ENCODE results near the gene ZNF611. TPM values are rescaled to one million over a fixed set of nuclear protein-coding genes. Genes with fewer than 3 reads are reported as not detected.
"Not testable (repeated sequence)": the region's sequence is repeated elsewhere in the genome, so short reads cannot be mapped to it uniquely, and the experiment has no call there.

Gene ZNF611
- total RNA-seq, 1 donor from 2014 or later = 7.0 TPM

GRCh38 chr19:52716522-52716921 lies 18.3 kb downstream of the ZNF611 start:
- Histone ChIP-seq H3K27ac (replicated peaks) (no peak overlapping the region), H3K4me1 (peaks cover 4% of the 10 kb centered on the region), H3K9me3 (replicated peaks) (no peaks in the 10 kb centered on the region), H3K27me3 (ENCODE audit: low read depth) (no peaks in the 10 kb centered on the region), H3K36me3 (peaks cover 30% of the 10 kb centered on the region), H3K4me3 (no peak overlapping the region)
- DNase-seq = no peak
- intact Hi-C loops (cut with micrococcal nuclease) = no loop called here
- TF ChIP-seq CTCF (IDR thresholded peaks at IDR 0.05; ENCODE audit: borderline replicate concordance) = no peak

GRCh38 chr19:52715902-52716301 lies 18.9 kb downstream of the ZNF611 start:
- H3K4me3 ChIP-seq; intact Hi-C loops (cut with micrococcal nuclease); H3K27ac ChIP-seq (replicated peaks); H3K9me3 ChIP-seq (replicated peaks); H3K27me3 ChIP-seq (ENCODE audit: low read depth); H3K4me1 ChIP-seq; DNase-seq: not testable (repeated sequence)
- peaks cover 36% of the 10 kb centered on the region for H3K36me3 ChIP-seq

- H3K9me3 ChIP-seq (replicated peaks); DNase-seq; intact Hi-C loops (cut with micrococcal nuclease); H3K27ac ChIP-seq (replicated peaks); H3K27me3 ChIP-seq (ENCODE audit: low read depth); H3K4me3 ChIP-seq; H3K4me1 ChIP-seq: not testable (repeated sequence)
- H3K36me3 ChIP-seq = peaks cover 42% of the 10 kb centered on the region
Measured at GRCh38 chr19:52715330-52715729, 19.5 kb downstream of the ZNF611 start.

GRCh38 chr19:52713051-52713450 lies 21.8 kb downstream of the ZNF611 start:
- peaks cover 64% of the 10 kb centered on the region for H3K36me3 ChIP-seq
- H3K27ac ChIP-seq (replicated peaks); H3K9me3 ChIP-seq (replicated peaks); intact Hi-C loops (cut with micrococcal nuclease); H3K4me1 ChIP-seq; H3K27me3 ChIP-seq (ENCODE audit: low read depth); H3K4me3 ChIP-seq; DNase-seq: not testable (repeated sequence)

- Histone ChIP-seq H3K9me3 (replicated peaks) (peaks cover 14% of the 10 kb centered on the region), H3K36me3 (peaks cover 78% of the 10 kb centered on the region)
- H3K4me1 ChIP-seq; DNase-seq; H3K27ac ChIP-seq (replicated peaks); H3K27me3 ChIP-seq (ENCODE audit: low read depth); H3K4me3 ChIP-seq; intact Hi-C loops (cut with micrococcal nuclease): not testable (repeated sequence)
Measured at GRCh38 chr19:52711661-52712060, 23.2 kb downstream of the ZNF611 start.

GRCh38 chr19:52710538-52710937 lies 24.3 kb downstream of the ZNF611 start:
- no peak overlapping the region for H3K4me3 ChIP-seq
- intact Hi-C loops (cut with micrococcal nuclease) = no loop called here
- no peak overlapping the region for H3K27ac ChIP-seq (replicated peaks)
- H3K36me3 ChIP-seq = peaks cover 89% of the 10 kb centered on the region
- peaks cover 26% of the 10 kb centered on the region for H3K9me3 ChIP-seq (replicated peaks)
- DNase-seq = no peak
- H3K4me1 ChIP-seq = peaks cover 4% of the 10 kb centered on the region
- TF ChIP-seq CTCF (IDR thresholded peaks at IDR 0.05; ENCODE audit: borderline replicate concordance) = no peak
- no peaks in the 10 kb centered on the region for H3K27me3 ChIP-seq (ENCODE audit: low read depth)

- DNase-seq; intact Hi-C loops (cut with micrococcal nuclease); H3K4me1 ChIP-seq; H3K27me3 ChIP-seq (ENCODE audit: low read depth); H3K4me3 ChIP-seq; H3K27ac ChIP-seq (replicated peaks): not testable (repeated sequence)
- Histone ChIP-seq H3K9me3 (replicated peaks) (peaks cover 46% of the 10 kb centered on the region), H3K36me3 (peaks cover 70% of the 10 kb centered on the region)
Measured at GRCh38 chr19:52705615-52706014, 29.2 kb downstream of the ZNF611 start.

GRCh38 chr19:52703917-52704316 lies 30.9 kb downstream of the ZNF611 start:
- H3K27ac ChIP-seq (replicated peaks) = no peak overlapping the region
- no peaks in the 10 kb centered on the region for H3K4me1 ChIP-seq
- H3K27me3 ChIP-seq (ENCODE audit: low read depth) = no peaks in the 10 kb centered on the region
- intact Hi-C loops (cut with micrococcal nuclease) = no loop called here
- DNase-seq = no peak
- H3K4me3 ChIP-seq = no peak overlapping the region
- no peak for TF ChIP-seq CTCF (IDR thresholded peaks at IDR 0.05; ENCODE audit: borderline replicate concordance)
- H3K36me3 ChIP-seq = peaks cover 53% of the 10 kb centered on the region
- peaks cover 46% of the 10 kb centered on the region for H3K9me3 ChIP-seq (replicated peaks)
